GM18861 (cell line): ENCODE results near the gene HTR4.

ENCODE experiments used
- ATAC-seq: cut with Tn5 transposase; IDR thresholded peaks from one replicate; pipeline ENCODE4 v1.9.1; 2021; ENCODE audit not compliant: unreplicated experiment

The HTR4 gene

GRCh38 chr5:148438933-148439332, 215.4 kb downstream of the HTR4 start:
- no peak for ATAC-seq

- no peak for ATAC-seq
These were observed 217.1 kb downstream of the HTR4 start for GRCh38 chr5:148437249-148437648.

DNA sequence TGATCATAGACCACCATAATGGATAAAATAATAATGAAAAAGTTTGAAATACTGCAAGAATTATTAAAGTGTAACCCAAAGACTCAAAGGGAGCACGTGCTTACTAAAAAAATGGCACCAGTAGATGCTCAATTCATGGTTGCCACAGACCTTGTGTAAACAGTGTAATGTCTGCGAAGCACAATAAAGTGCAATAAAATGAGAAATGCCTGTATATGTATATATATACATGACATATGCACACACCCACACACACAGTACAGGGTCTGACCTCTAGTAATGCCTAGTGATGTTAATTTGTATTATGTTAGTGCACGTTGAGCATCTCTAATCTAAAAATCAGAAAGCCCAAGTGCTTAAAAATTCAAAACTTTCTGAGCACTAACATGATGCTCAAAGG, 218.3 kb downstream of the HTR4 start:
- ATAC-seq: no peak

- no peak for ATAC-seq
These were observed 220.5 kb downstream of the HTR4 start for GRCh38 chr5:148433826-148434225.
